KMS-11 (cell line): ENCODE measurements around the gene KPNA4.

Experiments used
- H2AFZ ChIP-seq: fragments of 200-600 bp; sonication (generic); 2 replicates; pipeline ENCODE4 v1.6.1; 2016; ENCODE audit warnings: antibody characterized with exemption, mixed run types, low read depth
- H3K27ac ChIP-seq: fragments of 200-600 bp; sonication (generic); 2 replicates; pipeline ENCODE4 v1.6.1; 2016; ENCODE audit warnings: mild to moderate bottlenecking, mixed run types
- H3K27me3 ChIP-seq: fragments of 200-600 bp; sonication (generic); 2 replicates; pipeline ENCODE4 v1.6.1; 2017; ENCODE audit warnings: mild to moderate bottlenecking, low read depth, mixed run types, moderate library complexity; ENCODE audit not compliant: insufficient read depth
- H3K36me3 ChIP-seq: fragments of 200-600 bp; sonication (generic); 2 replicates; pipeline ENCODE4 v1.6.1; 2017; ENCODE audit warnings: mild to moderate bottlenecking, mixed run types; ENCODE audit not compliant: insufficient read depth
- H3K4me1 ChIP-seq: fragments of 200-600 bp; sonication (generic); 2 replicates; pipeline ENCODE4 v1.6.1; 2016; ENCODE audit warnings: mild to moderate bottlenecking, low read depth, mixed run types; ENCODE audit not compliant: poor library complexity, severe bottlenecking
- H3K4me2 ChIP-seq: fragments of 200-600 bp; sonication (generic); 2 replicates; pipeline ENCODE4 v1.7.0; 2016; ENCODE audit warnings: mild to moderate bottlenecking, mixed run types
- H3K4me3 ChIP-seq: fragments of 200-600 bp; sonication (generic); IDR thresholded peaks from 2 replicates; pipeline ENCODE4 v1.6.1; 2017; ENCODE audit warnings: low read depth, low read length, mixed read lengths; ENCODE audit not compliant: insufficient read depth
- H3K79me2 ChIP-seq: fragments of 200-600 bp; sonication (generic); 2 replicates; pipeline ENCODE4 v1.6.1; 2016; ENCODE audit warnings: low read depth, mixed run types; ENCODE audit not compliant: insufficient read depth
- H3K9ac ChIP-seq: fragments of 200-600 bp; sonication (generic); 2 replicates; pipeline ENCODE4 v1.6.1; 2016; ENCODE audit warnings: mild to moderate bottlenecking, mixed run types
- H4K20me1 ChIP-seq: fragments of 200-600 bp; sonication (generic); 2 replicates; pipeline ENCODE4 v1.6.1; 2016; ENCODE audit warnings: mild to moderate bottlenecking, mixed run types; ENCODE audit not compliant: insufficient read depth
- CTCF ChIP-seq: fragments of 200-600 bp; sonication (generic); conservative IDR thresholded peaks from 2 replicates; pipeline ENCODE4 v1.6.1; 2017; ENCODE audit warnings: low read depth, mild to moderate bottlenecking, antibody characterized with exemption, low read length, moderate library complexity, mixed read lengths

Gene KPNA4

GRCh38 chr3:160490166-160490565 is 75.2 kb downstream of the KPNA4 start:
- no peak for TF ChIP-seq CTCF
- H2AFZ ChIP-seq, result no peak overlapping the region
- no peak overlapping the region for H3K9ac ChIP-seq
- no peaks in the 10 kb centered on the region for H3K27me3 ChIP-seq
- no peaks in the 10 kb centered on the region for H4K20me1 ChIP-seq
- H3K36me3 ChIP-seq, result no peaks in the 10 kb centered on the region
- no peaks in the 10 kb centered on the region for H3K79me2 ChIP-seq
- no peak overlapping the region for H3K27ac ChIP-seq
- peaks cover 14% of the 10 kb centered on the region for H3K4me1 ChIP-seq
- no peak overlapping the region for H3K4me2 ChIP-seq
- H3K4me3 ChIP-seq, result no peak overlapping the region

DNA sequence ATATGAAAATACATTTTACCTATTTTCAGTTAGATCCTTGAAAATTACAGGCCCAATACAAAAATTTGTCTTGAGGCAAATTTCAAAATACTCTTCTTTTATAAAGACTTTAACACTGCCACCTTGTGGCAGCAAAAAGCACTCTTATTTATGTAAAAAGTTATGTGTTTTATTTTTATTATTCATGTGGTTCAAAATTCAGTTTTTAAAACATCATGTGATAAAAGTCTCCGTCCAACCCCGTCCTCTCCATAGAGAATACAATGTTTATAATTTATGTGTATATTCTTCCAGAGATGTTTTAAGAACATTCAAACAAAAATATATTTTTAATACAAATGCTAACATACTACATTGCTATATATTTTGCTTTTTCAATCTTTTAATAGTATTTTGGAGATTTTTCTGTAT is 78.9 kb downstream of the KPNA4 start:
- Histone ChIP-seq H3K36me3 (no peaks in the 10 kb centered on the region), H3K27me3 (no peaks in the 10 kb centered on the region), H3K27ac (peak overlapping the region; percentile 51; the same call in 1 of the 2 replicates), H3K4me3 (peak overlapping the region; percentile 60), H3K9ac (peak overlapping the region; percentile 48; the same call in 1 of the 2 replicates), H3K4me2 (peak overlapping the region; percentile 94), H4K20me1 (no peaks in the 10 kb centered on the region), H2AFZ (peak overlapping the region; percentile 97; the same call in 1 of the 2 replicates), H3K79me2 (no peaks in the 10 kb centered on the region), H3K4me1 (peaks cover 22% of the 10 kb centered on the region)
- TF ChIP-seq CTCF, result peak; percentile 81

DNA sequence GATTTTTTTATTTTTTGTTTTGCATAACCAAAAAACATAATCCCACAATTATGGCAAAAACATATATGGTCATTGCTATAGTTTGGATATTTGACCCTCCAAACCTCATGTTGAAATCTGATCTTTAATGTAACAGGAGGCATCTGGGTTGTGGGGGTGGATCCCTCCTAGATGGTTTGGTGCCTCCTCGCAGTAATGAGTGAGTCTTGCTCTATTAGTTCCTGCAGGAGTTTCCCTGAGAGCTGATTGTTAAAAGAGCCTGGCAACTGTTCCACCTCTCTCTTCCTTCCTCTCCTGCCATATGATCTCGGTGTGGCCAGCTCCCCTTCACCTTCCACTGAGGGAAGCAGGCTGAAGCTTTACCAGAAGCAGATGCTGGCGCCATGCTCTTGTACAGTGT is 82.6 kb downstream of the KPNA4 start:
- no peaks in the 10 kb centered on the region for H3K36me3 ChIP-seq
- TF ChIP-seq CTCF, result no peak
- no peaks in the 10 kb centered on the region for H4K20me1 ChIP-seq
- H3K4me3 ChIP-seq, result no peak overlapping the region
- no peaks in the 10 kb centered on the region for H3K79me2 ChIP-seq
- no peaks in the 10 kb centered on the region for H3K27me3 ChIP-seq
- no peak overlapping the region for H2AFZ ChIP-seq
- H3K27ac ChIP-seq, result no peak overlapping the region
- no peak overlapping the region for H3K9ac ChIP-seq
- H3K4me2 ChIP-seq, result no peak overlapping the region
- H3K4me1 ChIP-seq, result peaks cover 22% of the 10 kb centered on the region

DNA sequence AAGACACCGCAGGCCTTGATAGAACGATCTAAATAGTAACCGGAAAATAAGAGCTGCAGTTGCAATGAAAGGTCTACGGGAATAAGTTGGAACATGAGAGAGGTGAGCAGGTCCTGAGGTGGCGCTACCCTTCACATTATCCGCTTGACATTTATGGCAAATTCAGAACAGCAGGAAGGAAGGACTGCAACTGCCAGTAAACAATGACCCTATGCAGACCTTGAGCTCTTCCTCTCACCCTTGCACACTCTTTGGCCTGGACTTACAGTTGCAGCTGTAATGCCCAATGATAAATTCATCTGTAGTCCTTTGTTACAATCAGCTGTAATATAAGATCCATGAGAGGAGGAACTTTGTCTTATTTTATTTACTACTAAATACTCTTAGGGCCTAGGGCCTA is 83.5 kb downstream of the KPNA4 start:
- Histone ChIP-seq H3K79me2 (no peaks in the 10 kb centered on the region), H3K9ac (no peak overlapping the region), H4K20me1 (no peaks in the 10 kb centered on the region), H3K4me1 (peaks cover 20% of the 10 kb centered on the region), H3K27ac (no peak overlapping the region), H3K4me3 (no peak overlapping the region), H3K36me3 (no peaks in the 10 kb centered on the region), H3K4me2 (no peak overlapping the region), H2AFZ (no peak overlapping the region), H3K27me3 (no peaks in the 10 kb centered on the region)
- TF ChIP-seq CTCF, result no peak
